Measurements from ENCODE around the gene EMCN.

DNA sequence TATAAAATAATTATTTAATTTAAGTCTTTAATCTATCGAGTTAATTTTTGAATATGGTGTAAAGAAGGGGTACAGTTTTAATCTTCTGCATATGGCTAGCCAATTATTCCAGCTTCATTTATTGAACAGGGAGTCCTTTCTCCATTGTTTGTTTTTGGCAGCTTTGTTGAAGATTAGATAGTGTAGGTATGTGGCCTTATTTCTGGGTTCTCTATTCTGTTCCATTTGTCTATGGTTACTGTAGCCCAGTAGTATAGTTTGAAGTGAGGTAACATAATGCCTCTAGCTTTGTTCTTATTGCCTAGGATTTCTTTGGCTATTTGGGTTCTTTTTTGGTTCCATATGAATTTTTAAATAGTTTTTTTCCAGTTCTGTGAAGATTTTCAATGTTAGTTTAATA lies 48.3 kb downstream of the EMCN start:
- TF ChIP-seq POLR2A (IDR thresholded peaks at IDR 0.05; ENCODE audit: borderline replicate concordance, extremely low read depth, insufficient read depth, insufficient read length): no peak
- TF ChIP-seq, protein P1, sequence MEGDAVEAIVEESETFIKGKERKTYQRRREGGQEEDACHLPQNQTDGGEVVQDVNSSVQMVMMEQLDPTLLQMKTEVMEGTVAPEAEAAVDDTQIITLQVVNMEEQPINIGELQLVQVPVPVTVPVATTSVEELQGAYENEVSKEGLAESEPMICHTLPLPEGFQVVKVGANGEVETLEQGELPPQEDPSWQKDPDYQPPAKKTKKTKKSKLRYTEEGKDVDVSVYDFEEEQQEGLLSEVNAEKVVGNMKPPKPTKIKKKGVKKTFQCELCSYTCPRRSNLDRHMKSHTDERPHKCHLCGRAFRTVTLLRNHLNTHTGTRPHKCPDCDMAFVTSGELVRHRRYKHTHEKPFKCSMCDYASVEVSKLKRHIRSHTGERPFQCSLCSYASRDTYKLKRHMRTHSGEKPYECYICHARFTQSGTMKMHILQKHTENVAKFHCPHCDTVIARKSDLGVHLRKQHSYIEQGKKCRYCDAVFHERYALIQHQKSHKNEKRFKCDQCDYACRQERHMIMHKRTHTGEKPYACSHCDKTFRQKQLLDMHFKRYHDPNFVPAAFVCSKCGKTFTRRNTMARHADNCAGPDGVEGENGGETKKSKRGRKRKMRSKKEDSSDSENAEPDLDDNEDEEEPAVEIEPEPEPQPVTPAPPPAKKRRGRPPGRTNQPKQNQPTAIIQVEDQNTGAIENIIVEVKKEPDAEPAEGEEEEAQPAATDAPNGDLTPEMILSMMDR (IDR thresholded peaks at IDR 0.05 in 2 of 3, conservative IDR thresholded peaks at IDR 0.05 in 1 of 3; ENCODE audit: borderline replicate concordance in 1 of 3, insufficient read depth in 1 of 3, low read depth in 2 of 3, low read length in 2 of 3): no peak

Data from HCT116 (cell line).